Adrenal gland (tissue), 12 donors: Measurements from ENCODE around the gene ATPAF2. TPM values are rescaled to one million over a fixed set of nuclear protein-coding genes. Genes with fewer than 3 reads are reported as not detected.

Experiments
- DNase-seq, 7 donors: peaks; one replicate each; pipeline ENCODE4 v3.0.0-alpha.2; 2019 to 2020
- H3K27ac ChIP-seq, 5 donors: fragments of 200-600 bp; sonication (generic) in 4 of 5; 1 replicate in 3 of 5; 2 replicates in 2 of 5; pipeline versions ENCODE4 v1.5.1 to v1.8.0; 2016 to 2020; ENCODE audit warnings: mild to moderate bottlenecking in 1 of 5
- H3K27me3 ChIP-seq: fragments of 200-600 bp; 2 replicates; pipeline ENCODE4 v1.8.0; 2021
- H3K36me3 ChIP-seq, 2 donors: fragments of 200-600 bp; replicated peaks in 1 of 2; 1 replicate in 1 of 2; 2 replicates in 1 of 2; pipeline versions ENCODE4 v1.5.1 to v1.8.0; 2018 to 2022
- H3K4me1 ChIP-seq, 2 donors: fragments of 200-600 bp; replicated peaks in 1 of 2; 1 replicate in 1 of 2; 2 replicates in 1 of 2; pipeline versions ENCODE4 v1.5.1 to v1.8.0; 2018 to 2021
- H3K4me3 ChIP-seq, 4 donors: fragments of 200-600 bp; sonication (generic) in 3 of 4; one replicate each; pipeline ENCODE4 v1.5.1; 2016 to 2018
- H3K9me3 ChIP-seq, 3 donors: fragments of 200-600 bp; sonication (generic) in 1 of 3; replicated peaks in 1 of 3; 1 replicate in 2 of 3; 2 replicates in 1 of 3; pipeline versions ENCODE4 v1.5.1 to v1.8.0; 2016 to 2021
- CTCF ChIP-seq, 6 experiments: fragments of 450-650 bp in 4 of 6; fragments of 200-600 bp in 2 of 6; sonication (generic) in 1 of 6; IDR thresholded peaks; 1 replicate in 5 of 6; 2 replicates in 1 of 6; pipeline versions ENCODE4 v1.5.1 to v1.8.0; 2016 to 2021; ENCODE audit warnings: antibody characterized with exemption in 6 of 6, mild to moderate bottlenecking in 2 of 6, moderate library complexity in 1 of 6
- POLR2A ChIP-seq, 2 donors: fragments of 450-650 bp; IDR thresholded peaks; one replicate each; pipeline ENCODE4 v1.6.1; 2017; ENCODE audit warnings: antibody characterized with exemption in 2 of 2, mild to moderate bottlenecking in 2 of 2, moderate library complexity in 1 of 2
- WGBS, 4 donors: extraction: QIAGEN DNeasy Blood & Tissue Kit in 2 of 4; methylation state at CpG; one replicate each; pipeline versions ENCODE4 v1.1.5 to v1.1.7; 2013 to 2017; 5-methylcytosine and 5-hydroxymethylcytosine counted together
- intact Hi-C, 2 donors: fragments of 100-400 bp; cut with DNase I; formaldehyde crosslinking; loops; one replicate each; pipeline versions ENCODE4 v1.14.1 to v1.15.0; 2022 to 2023
- polyA plus RNA-seq, 3 donors: library from polyadenylated mRNA; stranded (reverse); fragments of 200-250 nt in 2 of 3; fragments of 350-450 nt in 1 of 3; fragmentation: Illumina TruSeq in 1 of 3; extraction: RNeasy Lipid Tissue Mini Kit (QIAGEN cat#74804) in 1 of 3; gene quantifications; one replicate each; pipeline ENCODE4 v1.2.3, GENCODE V29; 2013 to 2014
- total RNA-seq, 9 donors: library from RNA; depleted of rRNA in 4 of 9; stranded (reverse); fragments of >200 nt in 4 of 9; fragments of 120-200 nt in 1 of 9; fragmentation: NEBNext Ultra II Directional in 1 of 9; extraction: Animal tissue kit (Norgen Biotek cat#: 25700) in 1 of 9; gene quantifications; one replicate each; pipeline versions ENCODE4 v1.1.0 to v1.2.4, GENCODE V29; 2013 to 2023
- donor health status: healthy with polysubstance abuse.
- donor health status: Bipolar disorder and iron deficiency.
- donor health status: DM: yes; HTN: yes; CAD: no.
- donor health status: DM: no; HTN: no; CAD: no.
- donor health status: DM: no; HTN: no; CAD: no.
- donor health status: DM: yes; HTN: yes; CAD: no.

The ATPAF2 gene
- total and polyA plus RNA-seq, 12 donors = 32.5 to 68.6 (median 45.4) TPM

GRCh38 chr17:18079543-18079942 lies 40.6 kb upstream of the ATPAF2 start:
- no peak overlapping the region for H3K27ac ChIP-seq
- intact Hi-C loops = no loop called here
- no peaks in the 10 kb centered on the region for H3K4me1 ChIP-seq
- DNase-seq = no peak
- H3K27me3 ChIP-seq = peaks cover 5% of the 10 kb centered on the region
- no peaks in the 10 kb centered on the region for H3K9me3 ChIP-seq
- no peak for TF ChIP-seq POLR2A (IDR thresholded peaks at IDR 0.05)
- no peak for TF ChIP-seq CTCF (IDR thresholded peaks at IDR 0.05)
- no peaks in the 10 kb centered on the region for H3K36me3 ChIP-seq
- no peak overlapping the region for H3K4me3 ChIP-seq
- WGBS, 4 donors = 64 to 78% (median 72%) methylated on average over 4 of the region's 4 CpGs

GRCh38 chr17:18076936-18077335 lies 38.0 kb upstream of the ATPAF2 start:
- 64 to 69% (median 66%) methylated on average over 7 of the region's 7 CpGs for WGBS, 4 donors
- intact Hi-C loops = no loop called here
- Histone ChIP-seq H3K36me3 (no peaks in the 10 kb centered on the region), H3K4me3 (no peak overlapping the region), H3K27me3 (peaks cover 5% of the 10 kb centered on the region), H3K4me1 (no peaks in the 10 kb centered on the region), H3K9me3 (no peaks in the 10 kb centered on the region), H3K27ac (no peak overlapping the region)
- TF ChIP-seq CTCF (IDR thresholded peaks at IDR 0.05) = no peak
- TF ChIP-seq POLR2A (IDR thresholded peaks at IDR 0.05) = no peak
- DNase-seq = no peak

DNA sequence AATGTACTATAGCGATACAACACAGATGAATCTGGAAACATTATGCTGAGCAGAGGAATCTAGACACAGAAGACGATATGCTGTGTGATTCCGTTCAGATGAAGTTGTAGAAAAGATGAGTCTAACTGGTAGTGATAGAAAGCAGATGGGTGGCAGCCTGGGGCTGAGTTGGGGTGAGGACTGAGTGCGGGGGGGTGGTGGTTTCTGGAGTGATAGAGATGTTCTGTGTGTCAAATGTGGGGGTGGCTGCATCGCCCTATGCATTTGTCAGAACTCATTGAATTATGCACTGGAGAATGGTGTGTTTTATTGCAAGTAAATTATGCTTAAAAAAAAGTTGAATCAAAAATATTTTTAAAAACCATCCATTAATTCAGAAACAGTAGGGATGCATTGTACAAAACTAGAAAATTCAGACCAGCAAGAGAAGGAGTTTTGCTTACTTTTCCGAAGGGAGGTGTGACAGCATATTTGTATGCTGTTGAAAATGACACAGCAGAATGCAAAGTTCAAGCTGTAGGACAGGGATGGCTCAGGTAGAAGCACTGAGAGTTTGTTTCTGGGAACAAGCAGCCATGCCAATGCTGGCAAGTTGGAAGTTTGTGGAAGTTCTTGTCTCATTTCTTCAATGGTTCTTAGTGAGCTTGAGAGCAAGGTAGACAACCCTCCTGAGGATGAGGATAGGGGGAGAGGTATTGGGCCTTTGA lies 35.8 kb upstream of the ATPAF2 start:
- no peak for DNase-seq
- TF ChIP-seq POLR2A (IDR thresholded peaks at IDR 0.05) (no peak), CTCF (IDR thresholded peaks at IDR 0.05) (no peak)
- Histone ChIP-seq H3K27me3 (peaks cover 5% of the 10 kb centered on the region), H3K4me1 (peaks cover 0 to 6% of the 10 kb centered on the region in 2 donors), H3K36me3 (no peaks in the 10 kb centered on the region), H3K27ac (no peak overlapping the region), H3K9me3 (no peaks in the 10 kb centered on the region), H3K4me3 (no peak overlapping the region)
- WGBS, 4 donors = 80 to 83% (median 82%) methylated on average over 6 of the region's 6 CpGs
- intact Hi-C loops = no loop called here

DNA sequence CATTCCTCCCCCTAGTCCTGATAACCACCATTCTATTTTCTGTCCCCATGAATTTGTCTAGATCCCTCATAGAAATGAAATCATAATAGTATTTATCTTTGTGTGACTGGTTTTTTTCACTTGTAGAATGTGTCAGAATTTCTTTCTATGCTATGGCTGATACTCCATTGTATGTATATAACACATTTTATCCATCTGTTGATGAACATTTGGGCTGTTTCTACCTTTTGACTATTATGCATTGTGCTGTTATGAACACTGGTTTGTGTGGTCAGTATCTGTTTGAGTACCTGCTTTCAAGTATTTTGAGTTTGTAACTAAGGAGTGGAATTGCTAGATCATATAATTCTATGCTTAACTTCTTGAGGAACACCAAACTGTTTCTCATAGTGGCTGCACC lies 32.8 kb upstream of the ATPAF2 start:
- Histone ChIP-seq H3K36me3 (no peaks in the 10 kb centered on the region), H3K4me1 (peaks cover 0 to 6% of the 10 kb centered on the region in 2 donors), H3K27ac (no peak overlapping the region), H3K27me3 (no peaks in the 10 kb centered on the region), H3K9me3 (no peaks in the 10 kb centered on the region), H3K4me3 (no peak overlapping the region)
- TF ChIP-seq POLR2A (IDR thresholded peaks at IDR 0.05) = no peak
- TF ChIP-seq CTCF (IDR thresholded peaks at IDR 0.05) = no peak
- no peak for DNase-seq
- intact Hi-C loops = no loop called here
